ENCODE measurements around the gene SPAG6.
A peak's percentile ranks its signal among the peaks of the same experiment; 100 is the strongest.

The SPAG6 gene

DNA sequence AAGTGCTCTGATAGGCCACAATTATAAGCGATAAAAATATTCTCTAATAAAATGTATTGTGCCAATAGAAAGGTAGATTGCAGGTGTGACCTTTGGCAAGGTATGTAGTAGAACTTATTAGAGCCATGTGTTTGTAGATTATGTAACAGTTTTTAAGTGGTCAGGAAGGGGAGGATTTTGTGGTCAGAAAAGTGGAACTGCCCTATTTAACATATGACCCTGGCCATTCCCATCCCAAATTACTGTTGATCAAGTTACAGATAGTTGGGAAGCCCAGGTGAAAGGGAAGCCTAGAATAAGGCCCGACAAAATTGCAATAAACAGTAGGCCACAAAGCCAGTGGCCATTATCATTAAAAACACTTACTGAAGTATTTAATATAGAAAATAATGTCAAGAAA lies 89.2 kb downstream of the SPAG6 start:
- DNase-seq (ENCODE audit: low read depth in 2 of 2) = no peak

DNA sequence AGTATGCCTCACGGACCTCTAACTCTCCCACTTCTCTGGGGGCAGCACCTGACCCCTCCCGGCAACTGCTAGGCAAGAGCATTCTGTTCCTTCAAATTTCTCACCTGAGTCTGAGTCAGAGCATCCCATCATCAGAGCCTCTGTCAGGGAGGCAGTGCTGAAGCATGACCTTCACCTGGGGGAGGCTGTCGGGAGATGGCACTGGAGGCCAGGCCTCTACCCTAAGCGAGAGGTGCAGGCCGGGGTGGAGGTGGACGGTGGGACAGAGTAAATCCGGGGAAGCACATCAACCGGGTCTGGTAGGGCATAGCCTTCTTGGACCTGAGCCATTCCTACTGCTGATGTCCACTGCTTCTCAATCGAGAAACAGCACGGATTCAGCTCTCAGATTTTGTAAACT lies 90.4 kb downstream of the SPAG6 start:
- no peak for DNase-seq (ENCODE audit: low read depth in 2 of 2)

DNA sequence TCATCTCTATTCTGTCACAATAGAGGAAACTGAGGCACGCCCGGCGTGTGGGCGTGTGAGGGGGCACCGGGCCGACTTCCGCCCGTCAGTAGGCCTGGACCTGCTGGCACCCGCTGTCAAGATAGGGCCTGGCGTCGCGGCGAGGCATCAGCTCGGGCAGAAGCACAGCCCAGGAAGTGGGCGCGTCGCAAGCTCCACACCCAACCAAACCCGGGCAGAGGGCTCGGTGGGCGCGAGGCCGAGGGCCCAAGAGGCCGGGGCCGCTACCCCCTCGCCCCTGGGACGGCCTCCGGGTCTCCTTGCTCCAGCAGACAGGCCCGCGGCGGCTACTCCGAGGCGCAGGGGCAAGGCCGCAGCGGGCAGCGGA lies 91.2 kb downstream of the SPAG6 start:
- peak in 1 of 2 donors; percentile 26 for DNase-seq (ENCODE audit: low read depth in 2 of 2)

DNA sequence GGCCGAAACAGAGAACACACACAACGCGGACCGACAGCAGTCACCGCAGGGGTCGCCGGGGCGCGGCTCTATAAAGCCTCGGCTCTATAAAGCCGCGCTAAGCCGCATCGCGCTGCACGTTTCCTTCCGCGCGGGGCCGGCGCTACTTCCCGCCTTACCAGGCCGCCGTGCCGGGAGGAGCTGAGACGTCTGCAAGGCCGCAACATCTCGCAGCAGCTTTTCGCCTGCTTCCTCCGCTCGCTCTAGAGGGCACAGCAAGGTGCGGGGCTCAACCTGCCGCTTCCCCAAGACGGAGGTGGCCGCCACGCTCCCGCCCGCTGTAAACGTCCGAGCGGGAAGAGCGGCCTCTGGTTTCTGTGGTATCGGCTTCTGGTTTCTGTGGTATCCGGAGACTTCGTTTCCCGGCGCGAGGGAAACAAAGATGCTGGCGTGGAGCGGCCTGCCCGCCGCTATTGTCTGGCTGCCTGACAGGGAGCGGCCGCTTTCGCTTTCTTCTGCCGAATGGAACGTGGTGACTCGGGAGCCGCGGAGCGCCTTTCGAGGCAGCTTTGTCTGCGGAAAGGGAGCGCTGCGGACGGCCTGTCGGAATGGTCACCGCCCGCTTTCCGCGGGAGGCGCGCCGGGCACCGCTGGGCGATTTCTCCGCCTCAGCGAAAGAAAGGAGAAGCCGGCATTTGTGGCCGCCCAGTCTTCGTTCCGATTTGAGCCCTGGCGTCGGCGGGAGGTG lies 91.8 kb downstream of the SPAG6 start:
- DNase-seq (ENCODE audit: low read depth in 2 of 2) = peak; percentile 68 to 78

DNA sequence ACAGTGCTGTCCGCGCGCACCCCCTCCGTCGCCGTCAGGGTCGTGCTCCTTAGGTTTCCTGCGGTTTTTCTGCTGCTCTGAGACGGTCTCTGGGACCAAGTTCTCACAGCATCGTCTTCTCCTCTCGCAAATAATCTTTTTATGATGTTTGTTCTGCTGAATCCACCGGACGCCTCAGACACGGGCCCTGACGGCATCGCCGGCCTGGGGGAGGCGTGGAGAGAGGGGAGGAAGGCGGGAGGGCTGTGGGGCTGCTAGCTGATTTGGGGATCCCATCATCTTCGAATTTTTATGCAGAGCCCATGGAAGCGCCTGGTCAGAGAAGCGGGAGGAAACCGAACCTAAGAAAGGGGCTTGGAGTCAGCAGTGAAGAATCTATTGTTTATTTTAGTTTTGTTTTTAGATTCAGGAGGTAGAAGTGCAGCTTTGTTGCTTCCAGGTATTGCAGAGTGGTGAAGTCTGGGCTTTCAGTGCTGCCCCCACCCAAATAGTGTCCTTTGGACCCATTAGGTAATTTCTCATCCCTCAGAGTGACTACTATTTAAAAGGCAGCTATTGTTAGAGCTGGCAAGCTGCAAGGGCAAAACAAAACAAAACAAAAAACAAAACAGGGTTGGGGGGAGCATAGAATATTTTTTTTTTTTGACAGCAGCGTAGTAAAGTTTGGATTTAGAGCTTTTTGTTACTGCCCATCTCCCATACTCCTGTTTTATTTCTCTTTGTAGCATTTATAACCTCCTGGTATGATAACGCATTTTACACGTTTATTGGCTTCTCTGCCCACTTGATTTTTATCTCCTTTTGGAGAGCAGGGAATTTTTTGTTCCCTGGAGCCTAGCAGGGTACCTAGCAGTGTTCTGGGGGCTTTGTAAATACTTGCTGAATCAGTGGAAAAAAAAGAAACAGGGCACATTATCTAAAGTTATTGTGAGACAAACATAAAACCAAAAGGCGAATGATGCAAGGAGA lies 92.6 kb downstream of the SPAG6 start:
- no peak for DNase-seq (ENCODE audit: low read depth in 2 of 2)

DNA sequence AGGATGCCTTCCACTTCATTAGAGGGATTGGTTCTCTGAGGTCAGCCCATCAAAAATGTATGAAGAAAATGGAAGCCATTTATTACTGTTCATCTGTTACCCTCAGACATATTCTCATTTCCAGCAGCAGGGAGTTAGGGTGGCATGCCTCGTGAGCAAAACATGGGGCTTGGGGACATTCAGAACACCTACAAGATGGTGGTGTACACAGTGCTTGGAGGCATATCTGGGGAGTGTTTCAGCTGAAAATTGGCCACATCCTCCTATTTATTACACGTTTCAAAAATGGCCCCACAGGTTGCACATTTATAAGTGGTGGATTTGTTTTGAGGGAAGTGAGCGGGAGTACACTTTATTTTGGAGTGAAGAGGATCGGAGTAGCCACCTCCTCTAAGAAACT lies 93.4 kb downstream of the SPAG6 start:
- no peak for DNase-seq (ENCODE audit: low read depth in 2 of 2)

DNA sequence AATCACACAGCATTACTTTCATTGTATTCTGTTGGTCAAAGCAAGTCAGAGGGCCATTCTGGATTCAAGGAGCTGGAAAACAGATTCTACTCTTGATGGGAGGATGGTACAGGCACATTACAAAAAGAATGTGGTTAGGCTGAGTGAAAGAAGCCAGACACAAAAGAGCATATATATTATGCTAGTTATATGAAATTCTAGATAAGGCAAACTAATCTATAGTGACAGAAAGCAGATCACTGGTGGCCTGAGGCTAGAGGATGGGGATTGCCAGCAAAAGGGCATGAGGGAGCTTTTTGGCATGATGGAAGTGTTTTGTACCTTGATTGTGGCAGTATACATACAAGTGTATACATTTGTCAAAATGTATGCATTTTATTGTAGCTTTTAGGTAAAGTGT lies 96.8 kb downstream of the SPAG6 start:
- no peak for DNase-seq (ENCODE audit: low read depth in 2 of 2)

DNA sequence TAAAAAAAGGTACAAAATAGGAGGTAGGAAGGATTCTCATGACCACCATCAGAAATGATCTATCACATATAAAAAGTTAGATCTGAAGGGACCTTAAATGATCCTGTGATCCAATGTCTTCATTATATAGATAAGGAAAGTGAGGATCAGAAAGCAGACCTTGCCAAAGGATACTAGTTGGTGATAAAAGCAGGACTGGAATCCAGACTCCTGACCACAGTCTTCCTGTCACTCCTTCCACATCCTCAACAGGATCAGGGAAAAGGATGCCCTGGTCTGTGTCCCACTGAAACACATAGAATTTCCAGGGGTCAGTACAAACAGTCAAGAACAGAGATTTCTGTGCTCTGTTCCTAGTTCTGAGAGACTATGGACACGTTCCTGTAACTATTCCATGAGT lies 97.2 kb downstream of the SPAG6 start:
- no peak for DNase-seq (ENCODE audit: low read depth in 2 of 2)

DNA sequence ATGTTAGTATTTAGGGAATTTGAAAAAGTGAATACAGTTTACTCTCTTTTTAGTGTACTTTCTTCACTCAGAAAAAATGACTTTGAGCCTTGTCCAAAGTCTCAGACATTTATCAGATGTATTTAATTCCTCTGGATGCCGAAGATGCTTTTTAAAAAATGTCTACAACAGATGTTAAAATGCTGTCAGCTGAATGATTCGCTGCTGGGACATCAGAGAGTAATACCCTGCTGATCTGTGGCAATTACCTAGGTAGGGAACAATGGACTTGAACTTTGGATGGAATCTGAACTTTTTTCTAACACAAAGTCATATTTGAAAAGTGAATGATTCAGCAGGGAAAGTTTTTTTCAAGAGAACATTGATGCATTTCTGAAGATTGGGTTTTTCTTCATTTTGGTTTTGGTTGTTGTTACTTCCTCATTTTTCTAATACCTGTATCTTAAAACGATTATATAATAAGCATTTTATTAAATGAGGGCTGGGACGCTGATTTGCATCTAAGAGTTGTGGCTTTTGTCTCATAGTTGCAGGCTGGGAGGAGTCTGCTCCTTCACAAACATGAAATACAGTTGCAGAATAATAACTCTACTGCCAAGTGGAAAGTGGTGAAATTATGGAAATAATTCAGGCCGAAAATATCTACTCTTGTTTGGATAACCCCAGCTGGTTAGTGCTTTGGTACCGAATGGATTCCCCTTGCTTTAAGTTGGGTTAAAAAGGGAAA lies 98.0 kb downstream of the SPAG6 start:
- DNase-seq (ENCODE audit: low read depth in 2 of 2) = no peak

DNA sequence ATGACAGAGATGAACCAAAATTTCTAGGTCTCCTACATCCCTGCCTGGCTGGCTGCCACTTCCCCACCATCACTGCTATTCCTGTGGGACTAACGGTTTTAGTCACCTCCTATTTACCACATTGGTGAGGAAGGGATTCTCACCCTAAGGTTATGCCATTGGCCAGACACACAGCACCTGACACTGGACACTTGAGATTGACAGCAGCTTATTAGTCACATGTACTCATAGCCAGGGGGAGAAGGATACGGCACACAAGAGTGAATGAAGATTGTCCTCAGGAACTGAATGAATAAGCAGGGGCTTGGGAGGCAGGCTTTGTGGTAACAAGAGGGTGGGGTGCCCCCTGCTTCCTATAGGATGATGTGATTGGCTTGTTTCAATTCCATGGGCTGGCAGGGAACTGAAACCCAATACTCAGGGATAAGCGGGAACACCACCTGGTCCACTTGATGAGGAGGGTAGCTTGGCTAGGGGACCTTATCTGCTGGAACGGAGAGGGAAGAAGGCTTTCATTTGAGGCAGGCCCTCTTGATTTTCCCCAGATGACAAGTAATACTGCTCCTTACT lies 99.0 kb downstream of the SPAG6 start:
- DNase-seq (ENCODE audit: low read depth in 2 of 2) = no peak

DNA sequence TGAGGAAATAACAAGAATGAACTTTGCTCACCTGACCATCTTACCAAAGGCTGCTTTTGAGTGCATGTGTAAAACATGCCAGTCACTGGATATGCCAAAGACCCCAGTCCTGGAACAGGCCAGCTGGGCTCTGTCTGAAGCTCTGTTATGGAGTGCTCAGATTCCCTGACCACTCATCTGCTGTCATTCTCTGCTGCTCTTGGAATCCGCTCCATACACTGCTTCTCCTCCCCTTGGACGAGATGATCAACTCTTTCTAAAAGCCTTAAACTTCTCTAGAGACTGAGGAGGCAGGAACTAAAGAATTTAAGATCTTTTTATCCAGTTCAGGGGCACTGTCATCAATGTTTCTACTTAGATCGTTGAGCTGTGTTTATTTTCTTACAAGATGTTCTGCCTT lies 100.2 kb downstream of the SPAG6 start:
- DNase-seq (ENCODE audit: low read depth in 2 of 2) = no peak

DNA sequence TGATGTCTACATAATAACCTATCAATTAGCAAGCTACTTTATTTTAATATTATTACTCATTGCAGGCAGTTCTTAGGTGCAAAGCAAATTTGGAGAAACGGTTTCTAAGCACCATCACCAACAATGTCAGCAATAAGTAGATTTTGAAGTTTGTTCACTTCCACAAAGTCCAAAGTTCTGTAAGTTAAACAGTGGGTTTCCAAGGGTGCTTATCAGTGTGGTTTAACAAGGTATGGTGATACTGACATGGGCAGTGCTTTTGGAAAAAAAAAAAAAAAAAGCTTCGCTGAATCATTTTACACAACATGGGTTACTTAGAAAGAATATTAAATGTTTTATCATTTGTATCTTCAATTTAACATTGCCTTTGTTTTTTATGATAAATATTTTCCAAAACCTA lies 101.8 kb downstream of the SPAG6 start:
- DNase-seq (ENCODE audit: low read depth in 2 of 2) = no peak

DNA sequence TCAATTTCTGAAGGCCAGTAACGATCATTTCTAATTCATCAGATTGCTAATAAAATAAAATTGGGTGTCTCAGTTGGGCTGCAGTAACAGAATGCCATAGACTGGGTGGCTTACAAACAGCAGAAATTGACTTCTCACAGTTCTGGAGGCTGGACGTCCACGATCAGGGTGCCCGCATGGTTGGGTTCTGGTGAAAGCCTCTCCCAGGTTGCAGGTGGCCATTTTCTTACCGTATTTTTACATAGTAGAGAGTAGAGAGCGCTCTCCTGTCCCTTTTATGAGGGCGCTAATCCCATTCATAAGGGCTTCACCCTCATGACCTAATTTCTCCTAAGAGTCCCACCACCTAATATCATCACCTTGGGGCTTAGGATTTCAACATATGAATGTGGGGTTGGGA lies 106.0 kb downstream of the SPAG6 start:
- no peak for DNase-seq (ENCODE audit: low read depth in 2 of 2)

DNA sequence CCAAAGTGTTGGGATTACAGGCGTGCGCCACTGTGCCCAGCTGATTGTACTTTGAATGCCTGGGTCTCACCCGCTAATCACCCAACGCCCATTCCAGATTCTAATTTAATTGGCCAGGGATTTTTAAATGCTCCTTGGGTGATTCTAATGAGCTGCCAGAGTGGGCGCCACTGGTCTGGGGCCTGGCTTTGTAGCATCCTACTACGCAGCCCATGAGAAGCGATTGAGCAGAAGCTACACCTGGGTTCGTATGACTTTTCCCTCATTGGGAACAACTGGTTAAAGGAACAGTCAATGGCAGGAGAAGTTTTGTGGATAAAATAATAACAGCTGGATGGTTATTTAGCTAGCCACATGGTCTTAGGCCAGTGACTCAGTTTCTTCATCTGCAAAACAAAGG lies 108.0 kb downstream of the SPAG6 start:
- DNase-seq (ENCODE audit: low read depth in 2 of 2) = no peak

DNA sequence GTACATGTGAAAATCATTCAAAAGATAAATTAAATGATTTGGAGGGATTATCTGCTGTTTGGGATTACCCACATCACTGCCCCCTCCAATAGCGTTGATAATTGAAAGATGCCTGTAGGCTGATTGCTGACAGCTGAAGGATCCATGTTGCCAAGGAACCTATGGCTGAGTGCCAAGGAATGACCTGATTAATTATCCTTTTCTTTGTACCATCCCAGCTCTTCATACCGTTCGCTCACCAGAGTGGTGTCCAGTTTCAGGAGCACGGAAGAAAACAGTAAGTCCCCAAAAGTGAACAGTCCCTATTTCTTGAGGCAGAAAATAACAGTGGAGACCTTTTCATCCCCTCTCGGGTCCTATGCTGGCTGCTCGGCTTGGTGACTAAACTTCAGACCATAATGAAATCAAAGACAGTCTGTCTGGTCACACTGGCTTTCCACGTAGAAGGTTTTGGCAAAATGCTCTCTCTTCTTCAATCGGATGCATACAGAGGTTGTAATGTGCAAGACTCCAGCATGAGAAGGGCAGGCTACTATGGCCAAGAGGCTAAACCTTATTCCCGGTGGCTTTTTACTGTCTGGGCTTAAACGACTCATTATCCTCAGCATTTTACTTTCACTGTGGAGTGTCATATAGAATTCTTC lies 108.8 kb downstream of the SPAG6 start:
- no peak for DNase-seq (ENCODE audit: low read depth in 2 of 2)

DNA sequence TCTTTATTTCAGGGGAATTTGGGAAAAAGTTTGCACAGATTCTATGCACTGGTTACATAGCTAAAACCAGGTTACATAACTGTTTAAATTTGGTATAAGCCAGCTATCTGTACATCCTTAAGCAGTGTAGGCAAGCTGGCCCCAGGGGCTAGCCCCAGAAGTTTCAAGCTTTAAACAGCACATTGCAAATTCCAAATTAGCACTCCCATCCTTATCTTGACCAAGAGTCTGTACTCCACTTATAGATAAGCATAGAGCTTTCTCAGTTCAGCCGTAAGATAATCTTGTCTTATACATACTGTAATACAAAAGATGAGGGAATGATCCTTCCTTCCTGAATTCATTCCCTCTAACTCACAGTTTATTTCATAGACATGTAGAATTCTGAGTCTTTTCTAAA lies 109.3 kb downstream of the SPAG6 start:
- DNase-seq (ENCODE audit: low read depth in 2 of 2) = no peak

DNA sequence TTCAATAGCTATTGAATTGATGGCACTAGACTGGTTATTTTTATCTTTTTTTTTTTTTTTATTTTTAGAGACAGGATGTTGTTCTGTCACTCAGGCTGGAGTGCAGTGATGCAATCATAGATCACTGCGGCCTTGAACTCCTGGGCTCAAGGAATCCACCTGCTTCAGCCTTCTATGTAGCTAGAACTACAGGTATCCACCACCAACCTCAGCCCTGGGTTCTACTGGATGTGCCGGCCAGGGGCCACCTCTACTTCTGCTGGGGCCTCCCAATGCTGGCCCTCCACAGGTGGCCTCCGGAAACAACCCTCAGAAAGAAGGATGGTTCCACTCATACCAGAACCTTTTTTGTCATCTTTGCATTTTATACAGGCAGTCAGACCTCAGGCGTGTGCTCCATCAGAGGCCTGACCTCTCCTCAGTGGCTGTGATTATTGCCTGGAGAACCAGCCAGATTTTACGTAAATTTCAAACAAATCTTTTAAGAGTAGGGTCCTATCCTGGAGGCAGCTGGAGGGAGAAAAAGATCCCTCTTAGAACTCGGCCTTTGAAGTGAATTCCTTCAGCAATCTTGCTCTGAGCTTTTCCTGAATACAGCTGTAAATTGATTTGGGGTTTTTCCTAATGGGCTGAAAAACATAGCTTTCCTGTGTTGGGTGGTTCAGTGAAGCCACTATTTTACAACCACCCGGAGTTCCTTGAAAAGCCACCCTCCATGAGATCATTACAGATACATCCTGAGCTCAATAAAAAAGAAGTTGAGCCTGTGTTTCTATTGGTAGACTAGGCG lies 110.0 kb downstream of the SPAG6 start:
- no peak for DNase-seq (ENCODE audit: low read depth in 2 of 2)

DNA sequence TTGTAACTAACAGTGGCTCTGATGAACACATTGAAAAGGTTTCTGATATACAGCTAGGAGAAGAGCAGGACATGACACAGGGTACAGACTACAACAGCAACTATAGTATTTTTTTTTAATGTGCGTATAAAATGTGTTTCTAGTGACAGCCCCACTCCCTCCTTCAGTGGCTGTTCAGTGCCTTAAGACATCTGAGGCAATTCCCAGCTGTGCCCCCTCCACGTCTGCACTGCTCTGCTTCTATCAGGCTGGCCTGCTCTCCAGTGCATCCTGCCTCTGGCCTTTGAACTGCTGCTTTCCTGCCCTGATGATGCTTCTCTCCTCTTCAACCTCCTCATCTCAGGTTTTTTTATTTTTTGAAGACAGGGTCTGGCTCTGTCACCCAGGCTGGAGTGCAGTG lies 111.2 kb downstream of the SPAG6 start:
- DNase-seq (ENCODE audit: low read depth in 2 of 2) = no peak

DNA sequence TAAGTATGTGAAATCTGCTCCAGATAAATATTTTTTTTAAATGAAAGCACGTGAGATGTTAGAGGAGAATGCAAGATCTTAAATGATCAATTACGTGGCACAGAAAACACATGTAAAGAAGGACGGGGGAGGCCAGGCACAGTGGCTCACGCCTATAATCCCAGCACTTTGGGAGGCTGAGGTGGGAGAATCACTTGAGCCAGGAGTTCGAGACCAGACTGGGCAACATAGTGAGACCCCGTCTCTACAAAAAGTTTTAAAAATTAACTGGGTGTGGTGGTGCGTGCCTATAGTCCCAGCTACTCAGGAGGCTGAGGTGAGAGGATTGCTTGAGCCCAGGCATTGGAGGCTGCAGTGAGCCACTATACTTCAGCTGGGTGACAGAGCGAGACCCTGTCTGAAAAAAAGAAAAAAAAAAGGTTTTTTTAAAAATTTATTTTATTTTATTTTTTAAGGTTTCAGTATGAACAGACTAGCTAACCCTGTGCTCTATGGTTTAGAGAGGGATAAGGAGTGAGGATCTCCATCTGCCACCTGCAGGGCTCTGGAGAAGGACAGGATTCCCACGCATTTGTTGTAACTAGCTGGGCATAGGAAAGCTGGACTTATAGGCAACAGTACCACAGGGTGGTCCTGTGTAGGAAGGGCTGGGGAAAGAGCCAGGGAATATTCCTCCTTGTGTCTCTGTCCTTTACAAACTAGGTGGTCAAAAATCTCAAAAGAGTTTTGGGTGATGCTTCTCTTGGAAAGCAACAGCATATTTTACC lies 113.2 kb downstream of the SPAG6 start:
- DNase-seq (ENCODE audit: low read depth in 2 of 2) = no peak

DNA sequence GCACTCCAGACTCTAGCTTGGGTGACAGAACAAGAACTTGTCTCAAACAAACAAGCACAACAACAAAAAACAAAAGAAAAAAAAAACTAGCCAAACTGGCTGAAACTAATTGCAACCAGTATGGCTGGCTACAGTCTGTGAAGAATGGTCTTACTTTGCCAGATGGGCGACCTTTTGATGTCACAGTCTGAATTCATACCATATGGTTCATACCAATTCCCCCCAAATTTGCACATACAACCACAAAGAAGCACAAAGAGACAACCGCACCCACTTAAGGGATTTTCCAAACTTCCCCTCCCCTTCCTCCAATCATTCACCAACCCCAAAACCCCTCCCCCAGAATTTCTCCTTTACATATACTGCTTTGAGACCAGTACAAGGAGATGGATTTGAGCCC lies 114.2 kb downstream of the SPAG6 start:
- DNase-seq (ENCODE audit: low read depth in 2 of 2) = no peak

Data from stimulated activated CD8-positive, alpha-beta memory T cell treated with anti-CD3 and anti-CD28 coated beads, Interleukin-2, amount 100 ng/mL, for 48 hours (primary cell).